Common myeloid progenitor, CD34-positive (primary cell): ENCODE data around the gene FBXW5.

ENCODE experiments used
- CTCF ChIA-PET: fragments of 350-600 bp; sonication (Branson Sonifier 250); formaldehyde crosslinking; loops from one replicate; lab custom pipeline; 2021; ENCODE audit warnings: antibody characterized with exemption; lab: Charles Lee
- POLR2A ChIA-PET: fragments of 350-600 bp; sonication (Branson Sonifier 250); formaldehyde crosslinking; loops from one replicate; lab custom pipeline; 2021; ENCODE audit warnings: antibody characterized with exemption; lab: Charles Lee
- DNase-seq, 3 donors: peaks; one replicate each; pipeline versions ENCODE4 v3.0.0 to v3.0.0-alpha.2; 2013
- H3K27ac ChIP-seq, 2 experiments: 1 replicate in 1 of 2; 2 replicates in 1 of 2; pipeline ENCODE4 v1.7.0; 2013; ENCODE audit warnings: inconsistent platforms in 2 of 2, low read length in 2 of 2, mild to moderate bottlenecking in 2 of 2, low read depth in 1 of 2, moderate library complexity in 1 of 2; ENCODE audit not compliant: severe bottlenecking in 2 of 2, insufficient read depth in 1 of 2, poor library complexity in 1 of 2
- H3K27me3 ChIP-seq, 5 experiments: replicated peaks in 2 of 5; 1 replicate in 3 of 5; 2 replicates in 2 of 5; pipeline versions ENCODE4 v1.6.1 to v1.7.0; 2013; ENCODE audit warnings: low read length in 4 of 5, mild to moderate bottlenecking in 2 of 5, moderate library complexity in 2 of 5, inconsistent platforms in 1 of 5; ENCODE audit not compliant: insufficient read depth in 5 of 5, control insufficient read depth in 4 of 5
- H3K36me3 ChIP-seq, 4 experiments: 1 replicate in 2 of 4; 2 replicates in 2 of 4; pipeline versions ENCODE4 v1.6.1 to v1.7.0; 2013; ENCODE audit warnings: low read length in 3 of 4, control low read depth in 1 of 4, mild to moderate bottlenecking in 1 of 4; ENCODE audit not compliant: control insufficient read depth in 4 of 4, insufficient read depth in 4 of 4
- H3K4me1 ChIP-seq, 4 experiments: 1 replicate in 3 of 4; 2 replicates in 1 of 4; pipeline versions ENCODE4 v1.6.1 to v1.7.1; 2013; ENCODE audit warnings: low read length in 3 of 4, mild to moderate bottlenecking in 3 of 4, control low read depth in 1 of 4, inconsistent platforms in 1 of 4, moderate library complexity in 1 of 4; ENCODE audit not compliant: control insufficient read depth in 4 of 4, insufficient read depth in 4 of 4; ENCODE audit errors: control extremely low read depth in 1 of 4
- H3K4me3 ChIP-seq, 7 experiments: 1 replicate in 4 of 7; 2 replicates in 3 of 7; pipeline versions ENCODE4 v1.5.1 to v1.7.0; 2013; ENCODE audit warnings: mild to moderate bottlenecking in 7 of 7, low read length in 6 of 7, moderate library complexity in 6 of 7, inconsistent platforms in 2 of 7, low read depth in 2 of 7, control low read depth in 1 of 7; ENCODE audit not compliant: insufficient read depth in 4 of 7, control insufficient read depth in 1 of 7; ENCODE audit errors: extremely low read depth in 1 of 7
- H3K9me3 ChIP-seq, 5 experiments: 1 replicate in 4 of 5; 2 replicates in 1 of 5; pipeline versions ENCODE4 v1.6.1 to v1.7.1; 2013; ENCODE audit warnings: low read length in 4 of 5, mild to moderate bottlenecking in 2 of 5, inconsistent platforms in 1 of 5, low read depth in 1 of 5, moderate library complexity in 1 of 5; ENCODE audit not compliant: control insufficient read depth in 4 of 5, insufficient read depth in 2 of 5; ENCODE audit errors: control extremely low read depth in 1 of 5
- WGBS: methylation state at CpG from one replicate; pipeline ENCODE4 v1.1.5; 2013; ENCODE audit not compliant: insufficient coverage; 5-methylcytosine and 5-hydroxymethylcytosine counted together

FBXW5 gene

DNA sequence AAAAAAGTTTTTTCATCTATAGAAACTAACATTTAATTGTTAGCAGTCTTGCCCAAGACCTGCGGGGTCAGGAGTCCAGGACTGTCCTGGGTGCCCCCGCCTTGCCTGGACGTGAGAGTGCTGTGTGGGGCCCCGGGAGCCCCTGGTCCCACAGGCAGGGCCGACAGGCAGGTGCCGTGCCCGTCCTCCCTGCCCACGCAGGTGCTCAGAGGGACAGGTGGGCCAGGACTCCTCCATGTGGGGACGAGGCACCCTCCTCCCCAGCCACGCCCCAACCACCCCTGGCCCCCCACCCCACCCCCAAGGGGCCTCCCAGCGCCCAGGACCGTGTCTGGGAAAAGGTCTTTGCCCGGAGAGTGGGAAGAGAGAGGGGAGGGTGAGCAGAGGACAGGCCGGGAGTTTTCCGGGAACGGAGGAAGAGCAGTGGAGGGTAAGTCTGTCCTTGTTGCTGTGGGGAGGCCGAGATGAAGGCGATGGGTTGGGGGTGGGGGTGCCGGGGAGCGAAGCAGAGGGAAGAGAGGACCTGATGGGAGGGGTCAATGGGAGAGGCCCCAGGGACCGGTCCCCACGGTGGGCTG lies 4.8 kb upstream of the FBXW5 start:
- CTCF ChIA-PET: interaction anchor here (2.0 to 5.7 kb wide), 4 partner anchors 52 to 86 kb away, joined by 6 to 61 read pairs (median 22); partner anchors contain the start of gene FUT7
- Histone ChIP-seq H3K27ac (peak overlapping the region; percentile 46 to 84), H3K36me3 (no peaks in the 10 kb centered on the region), H3K9me3 (no peaks in the 10 kb centered on the region), H3K4me3 (peak overlapping the region; percentile 29 to 73 (median 68)), H3K27me3 (no peaks in the 10 kb centered on the region), H3K4me1 (peaks cover 0 to 26% (median 20%) of the 10 kb centered on the region in 4 experiments)
- 17% methylated on average over 17 of the region's 22 CpGs for WGBS
- no peak for DNase-seq
- POLR2A ChIA-PET: no interaction called here

DNA sequence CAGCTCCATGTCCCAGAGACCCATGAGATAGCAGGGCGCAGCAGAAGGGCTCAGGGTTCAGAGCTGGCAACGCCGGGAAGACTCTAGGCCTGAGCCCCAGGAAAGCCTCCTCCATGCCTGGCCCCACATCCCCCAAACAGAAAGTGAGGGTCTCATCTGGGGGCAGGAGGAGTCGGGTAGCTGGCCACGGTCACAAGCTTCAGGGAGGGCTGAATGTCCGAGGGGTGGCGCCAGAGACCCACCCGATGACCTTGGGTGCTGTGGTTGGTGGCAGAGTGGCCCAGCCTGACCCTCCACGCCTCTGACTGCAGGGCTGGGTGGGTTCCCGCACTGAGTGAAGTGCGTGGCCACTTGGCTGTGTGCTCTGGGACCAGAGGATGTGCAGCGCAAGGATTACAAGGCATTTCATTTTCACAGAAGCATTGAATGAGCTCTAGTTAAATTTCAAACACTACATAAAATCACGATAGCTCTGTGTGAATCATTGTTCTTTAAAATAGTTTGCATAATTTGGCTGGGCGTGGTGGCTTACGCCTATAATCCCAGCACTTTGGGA lies 3.5 kb upstream of the FBXW5 start:
- Histone ChIP-seq H3K36me3 (peaks cover 0 to 2% (median under 1%) of the 10 kb centered on the region in 4 experiments), H3K4me3 (no peak overlapping the region), H3K27ac (no peak overlapping the region), H3K27me3 (no peaks in the 10 kb centered on the region), H3K9me3 (no peaks in the 10 kb centered on the region), H3K4me1 (peaks cover 0 to 34% (median 28%) of the 10 kb centered on the region in 4 experiments)
- POLR2A ChIA-PET: interaction anchor here (1.0 kb wide), 1 partner anchor 87 kb away, joined by 3 read pairs; no protein-coding TSS in a partner anchor
- 51% methylated on average over 12 of the region's 15 CpGs for WGBS
- CTCF ChIA-PET: interaction anchor here (0.6 to 5.7 kb wide), 14 partner anchors 27 to 161 kb away, joined by 3 to 61 read pairs (median 6); partner anchors contain the start of genes AJM1, CLIC3, FUT7 and SAPCD2
- peak; percentile 16 to 26 (median 25) for DNase-seq

DNA sequence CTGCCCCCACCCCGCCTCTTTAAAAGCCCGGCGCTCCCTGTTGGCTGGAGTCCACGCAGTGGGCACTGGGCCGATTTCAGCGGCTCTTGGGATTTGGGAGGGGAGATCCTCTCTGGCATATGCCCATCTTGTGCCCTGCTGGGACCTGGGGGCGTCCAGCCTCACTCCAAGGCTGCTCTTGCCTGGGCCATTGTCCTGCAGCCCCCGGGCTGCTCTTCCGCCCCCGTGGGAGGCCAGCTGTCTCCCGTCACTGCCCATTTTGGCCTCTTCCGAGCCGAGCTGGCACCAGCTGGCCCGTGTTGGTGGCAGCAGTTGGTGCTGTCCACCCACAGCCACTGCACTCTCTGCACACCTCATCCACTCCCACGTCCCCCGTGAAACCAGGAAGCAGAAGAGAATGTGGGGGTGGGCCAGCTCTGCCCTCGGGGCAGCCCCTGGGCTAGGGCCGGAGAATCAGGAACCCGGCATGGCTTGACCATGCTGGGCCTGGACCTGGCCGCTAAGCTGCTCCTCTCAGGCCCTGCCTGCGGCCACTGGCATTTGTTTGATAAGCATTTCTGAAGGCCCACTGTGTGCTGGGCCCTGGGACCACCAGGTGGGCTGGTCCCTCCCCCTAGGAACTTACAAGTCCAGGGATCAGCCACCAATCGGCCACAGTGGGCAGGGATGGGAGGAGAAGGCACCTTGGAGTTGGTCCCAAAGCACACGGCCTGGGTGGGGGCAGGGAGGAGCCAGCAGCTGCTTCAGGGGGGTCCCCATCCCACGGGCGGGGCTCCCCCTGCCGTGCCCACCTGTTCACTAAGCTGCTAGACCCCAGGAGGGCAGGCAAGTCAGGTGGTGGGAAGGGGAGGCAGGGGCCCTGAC lies 2.7 kb upstream of the FBXW5 start:
- no peaks in the 10 kb centered on the region for H3K27me3 ChIP-seq
- no peak overlapping the region for H3K4me3 ChIP-seq
- DNase-seq: no peak
- H3K27ac ChIP-seq: no peak overlapping the region
- WGBS: 89% methylated on average over 18 of the region's 26 CpGs
- POLR2A ChIA-PET: interaction anchor here (0.6 to 1.0 kb wide), 2 partner anchors 12 to 88 kb away, joined by 3 read pairs; no protein-coding TSS in a partner anchor
- H3K36me3 ChIP-seq: peaks cover 0 to 9% (median 4%) of the 10 kb centered on the region in 4 experiments
- H3K4me1 ChIP-seq: peaks cover 0 to 36% (median 32%) of the 10 kb centered on the region in 4 experiments
- CTCF ChIA-PET: interaction anchor here (0.6 to 5.7 kb wide), 14 partner anchors 28 to 160 kb away, joined by 3 to 61 read pairs (median 6); partner anchors contain the start of genes AJM1, CLIC3, FUT7 and SAPCD2
- no peaks in the 10 kb centered on the region for H3K9me3 ChIP-seq

DNA sequence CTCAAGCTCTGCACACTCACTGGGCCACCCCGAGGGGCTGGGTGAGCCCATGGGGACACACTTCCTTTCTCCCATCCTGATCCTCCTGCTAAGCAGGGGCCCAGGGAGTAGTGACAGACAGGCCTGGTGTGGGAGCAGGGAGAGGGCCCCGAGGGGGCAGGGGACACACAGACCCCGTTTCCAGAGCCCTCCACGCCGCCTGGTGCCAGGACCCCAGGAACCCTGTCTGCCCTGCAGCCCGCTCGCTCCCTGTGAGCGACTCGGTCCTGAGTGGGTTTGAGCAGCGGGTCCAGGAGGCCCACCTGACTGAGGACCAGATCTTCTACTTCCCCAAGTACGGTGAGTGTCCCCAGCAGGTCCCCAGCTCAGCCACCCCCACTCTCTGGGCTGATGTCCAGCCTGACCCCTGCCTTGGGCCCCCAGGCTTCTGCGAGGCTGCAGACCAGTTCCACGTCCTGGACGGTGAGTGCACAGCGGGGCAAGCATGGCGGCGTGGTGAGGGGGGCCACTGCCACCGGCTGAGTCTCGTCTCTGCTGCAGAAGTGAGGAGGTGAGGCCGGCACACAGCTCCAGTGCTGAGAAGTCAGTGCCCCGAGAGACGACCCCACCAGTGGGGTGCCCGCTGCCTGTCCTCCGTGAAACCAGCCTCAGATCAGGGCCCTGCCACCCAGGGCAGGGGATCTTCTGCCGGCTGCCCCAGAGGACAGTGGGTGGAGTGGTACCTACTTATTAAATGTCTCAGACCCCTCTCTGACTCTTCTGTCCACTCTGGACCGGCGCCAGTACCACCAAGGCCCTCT lies 1.9 kb upstream of the FBXW5 start:
- Histone ChIP-seq H3K4me1 (peaks cover 0 to 36% (median 32%) of the 10 kb centered on the region in 4 experiments), H3K4me3 (no peak overlapping the region), H3K27me3 (no peaks in the 10 kb centered on the region), H3K27ac (no peak overlapping the region), H3K9me3 (no peaks in the 10 kb centered on the region), H3K36me3 (peaks cover 0 to 17% (median 10%) of the 10 kb centered on the region in 4 experiments)
- ChIA-PET POLR2A (no interaction called here), CTCF (interaction anchor here (1.0 to 5.7 kb wide), 8 partner anchors 9 to 89 kb away, joined by 3 to 61 read pairs (median 12); partner anchors contain the start of genes CLIC3 and FUT7)
- DNase-seq: no peak
- WGBS: 89% methylated on average over 25 of the region's 27 CpGs

DNA sequence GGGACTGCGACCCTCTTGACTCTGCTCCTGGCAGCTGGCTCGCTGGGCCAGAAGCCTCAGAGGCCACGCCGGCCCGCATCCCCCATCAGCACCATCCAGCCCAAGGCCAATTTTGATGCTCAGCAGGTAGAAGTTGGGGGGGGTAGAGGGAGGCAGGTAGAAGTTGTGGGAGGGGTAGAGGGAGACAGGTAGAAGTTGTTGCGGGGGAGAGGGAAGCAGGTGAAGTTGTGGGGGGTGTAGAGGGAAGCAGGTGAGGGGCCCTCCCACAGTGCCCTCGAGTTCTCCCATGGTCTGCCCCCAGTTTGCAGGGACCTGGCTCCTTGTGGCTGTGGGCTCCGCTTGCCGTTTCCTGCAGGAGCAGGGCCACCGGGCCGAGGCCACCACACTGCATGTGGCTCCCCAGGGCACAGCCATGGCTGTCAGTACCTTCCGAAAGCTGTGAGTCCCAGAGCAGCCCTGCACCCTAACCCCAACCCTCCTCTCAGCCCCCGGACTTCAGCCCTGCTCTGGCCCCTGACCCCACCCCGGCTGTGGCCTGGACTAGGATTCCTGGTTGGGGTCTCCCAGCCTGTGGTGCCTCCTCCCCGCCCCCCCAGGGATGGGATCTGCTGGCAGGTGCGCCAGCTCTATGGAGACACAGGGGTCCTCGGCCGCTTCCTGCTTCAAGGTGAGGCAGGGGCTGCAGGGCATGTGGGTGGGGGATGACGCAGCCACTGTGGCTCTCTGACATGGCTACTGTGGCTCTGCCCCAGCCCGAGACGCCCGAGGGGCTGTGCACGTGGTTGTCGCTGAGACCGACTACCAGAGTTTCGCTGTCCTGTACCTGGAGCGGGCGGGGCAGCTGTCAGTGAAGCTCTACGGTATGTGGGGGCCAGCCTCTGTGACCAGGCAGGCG lies 1.0 kb upstream of the FBXW5 start:
- 91% methylated on average over 20 of the region's 30 CpGs for WGBS
- no peak for DNase-seq
- ChIA-PET POLR2A (interaction anchor here (0.6 kb wide), 1 partner anchor 26 kb away, joined by 3 read pairs; no protein-coding TSS in a partner anchor), CTCF (interaction anchor here (1.0 to 5.7 kb wide), 7 partner anchors 8 to 102 kb away, joined by 3 to 61 read pairs (median 3); partner anchors contain the start of genes CLIC3 and FUT7)
- no peak overlapping the region for H3K27ac ChIP-seq
- H3K9me3 ChIP-seq: no peaks in the 10 kb centered on the region
- H3K4me3 ChIP-seq: no peak overlapping the region
- H3K4me1 ChIP-seq: peaks cover 0 to 35% (median 31%) of the 10 kb centered on the region in 4 experiments
- H3K36me3 ChIP-seq: peaks cover 0 to 26% (median 17%) of the 10 kb centered on the region in 4 experiments
- H3K27me3 ChIP-seq: no peaks in the 10 kb centered on the region
